ENCODE results near the gene HIVEP3.

HIVEP3 gene

DNA sequence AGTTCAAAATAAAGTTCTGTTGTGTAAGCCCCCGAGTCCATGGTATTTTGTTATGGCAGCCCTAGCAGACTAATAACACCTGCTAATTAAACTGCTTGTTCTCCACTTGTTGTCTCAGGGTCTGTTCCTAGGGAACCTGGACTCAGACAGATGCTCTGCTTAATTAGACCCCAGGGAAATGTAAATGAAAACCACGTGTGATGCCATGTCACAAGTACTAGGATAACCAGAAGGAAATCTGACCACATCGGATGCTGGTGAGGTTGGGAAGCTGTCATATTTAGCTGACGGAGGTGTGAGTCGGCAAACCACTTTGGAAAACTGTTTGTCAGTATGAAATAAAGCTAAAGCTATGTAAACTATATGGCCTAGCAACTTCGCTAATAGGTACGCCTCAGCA is 453.8 kb downstream of the HIVEP3 start:
- DNase-seq (ENCODE audit: low spot score), result no peak

DNA sequence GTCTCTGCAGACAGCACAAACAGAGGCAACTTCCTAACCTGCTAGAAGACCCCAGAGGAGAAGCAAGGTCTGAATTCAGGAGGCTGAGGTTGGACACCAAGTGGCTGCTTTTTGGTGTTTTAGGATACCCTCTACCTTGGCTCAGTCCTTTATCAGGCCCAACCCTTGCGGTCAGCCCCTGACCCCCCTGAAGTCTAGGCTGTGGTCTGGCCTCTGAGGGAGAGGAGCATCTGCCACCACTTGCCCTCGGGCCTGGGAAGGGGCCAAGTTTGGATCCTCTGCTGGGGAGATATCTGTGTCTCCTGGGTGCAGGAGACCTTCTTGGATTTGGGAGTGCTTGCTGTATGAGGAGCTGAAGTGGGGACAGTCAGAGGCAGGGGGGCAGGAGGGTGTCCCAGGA is 455.2 kb downstream of the HIVEP3 start:
- DNase-seq (ENCODE audit: low spot score), result no peak

DNA sequence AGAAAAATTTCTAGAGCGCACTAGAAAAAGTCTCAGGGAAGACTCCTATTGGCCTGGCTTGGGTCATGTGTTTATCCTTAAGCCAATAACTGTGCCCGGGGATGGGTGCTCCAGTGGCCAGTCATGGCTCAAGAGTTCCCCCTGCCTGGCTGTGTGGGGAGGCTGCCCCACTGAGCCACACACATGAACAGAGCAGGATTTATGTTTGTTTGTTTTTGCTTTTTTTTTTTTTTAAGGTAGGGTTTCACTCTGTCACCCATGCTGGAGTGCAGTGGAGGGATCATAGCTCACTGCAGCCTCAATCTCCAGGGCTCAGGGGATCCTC is 456.1 kb downstream of the HIVEP3 start:
- DNase-seq (ENCODE audit: low spot score), result no peak

DNA sequence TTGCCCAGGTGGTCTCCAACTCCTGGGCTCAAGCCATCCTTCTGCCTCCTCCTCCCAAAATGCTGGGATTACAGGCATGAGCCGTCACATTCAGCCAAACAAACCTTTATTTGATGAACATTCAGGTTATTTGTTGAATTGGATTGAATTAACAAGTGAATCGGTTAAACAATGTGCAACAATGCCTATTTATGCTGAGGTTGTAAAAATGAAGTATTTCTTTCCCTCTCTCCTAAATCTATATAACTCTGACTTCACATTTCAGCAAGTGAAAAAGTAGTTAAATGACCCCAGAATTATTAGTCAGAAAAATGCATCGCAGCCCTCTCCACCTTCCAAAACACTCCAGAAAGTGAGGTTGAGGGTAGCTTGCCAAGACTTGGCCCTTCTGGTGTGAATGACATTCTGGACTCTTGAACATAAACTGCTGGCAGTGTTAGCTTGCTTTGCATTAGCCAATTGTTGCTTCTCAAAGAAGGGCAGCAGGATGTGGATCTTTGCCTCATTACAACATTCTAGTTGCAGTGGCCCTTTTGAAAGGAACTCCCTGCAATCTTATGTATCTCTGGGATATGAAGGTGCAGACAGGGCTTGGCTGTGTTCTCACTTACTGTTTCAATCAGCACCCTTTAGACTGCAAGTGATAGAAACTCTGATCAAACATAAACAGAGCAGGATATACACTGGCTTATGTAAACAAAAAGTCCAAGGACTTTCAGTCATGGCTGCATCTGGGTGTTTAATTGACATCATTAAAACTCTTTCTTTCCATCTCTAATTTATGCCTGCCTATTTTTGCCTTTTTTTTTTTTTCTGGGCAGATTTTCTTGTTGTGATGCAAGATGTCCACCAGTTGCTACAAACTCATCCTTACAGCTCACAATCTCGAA is 456.7 kb downstream of the HIVEP3 start:
- no peak for DNase-seq (ENCODE audit: low spot score)

DNA sequence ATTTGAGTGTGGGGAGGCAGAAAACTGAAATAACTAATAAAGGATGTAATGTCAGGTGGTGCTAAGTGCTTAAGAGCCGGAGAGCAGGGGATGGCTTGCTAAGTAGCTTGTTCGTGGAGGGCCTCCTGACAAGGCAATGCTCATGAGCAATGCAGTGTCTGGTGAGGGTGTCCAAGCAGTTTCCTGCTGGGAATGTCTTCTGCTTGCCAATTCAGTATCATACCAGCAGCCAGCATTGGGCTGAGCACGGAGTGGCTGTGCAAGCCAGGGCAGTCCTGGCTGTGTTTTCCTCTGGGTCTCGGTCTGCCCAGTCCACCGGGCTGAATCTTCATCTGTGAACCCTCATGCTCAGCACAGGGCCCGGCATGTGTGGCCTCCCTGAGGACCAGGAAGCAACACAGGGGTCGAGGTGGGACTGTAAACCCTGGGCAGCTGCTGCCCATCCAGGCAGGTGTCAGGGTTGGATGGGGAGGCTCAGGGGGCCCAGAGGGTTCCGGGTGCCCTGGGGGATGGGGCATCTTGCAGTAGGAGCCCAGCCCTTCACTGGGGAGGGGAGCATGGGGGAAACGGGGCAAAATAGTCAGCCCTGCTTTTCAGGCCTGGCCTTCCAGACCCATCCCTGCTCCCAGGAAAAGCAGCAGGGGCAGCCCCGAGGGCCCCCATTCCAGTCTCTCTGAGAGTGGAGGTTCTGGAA is 461.7 kb downstream of the HIVEP3 start:
- no peak for DNase-seq (ENCODE audit: low spot score)

All from globus pallidus (tissue), 1 donor.